Effector memory CD4-positive, alpha-beta T cell (primary cell): Measurements from ENCODE around the gene ATP5F1C.

Source experiments
- DNase-seq, 3 donors: peaks; one replicate each; pipeline ENCODE4 v3.0.0-alpha.2; 2020
- H3K27ac ChIP-seq: 2 replicates; pipeline ENCODE4 v1.7.0; 2013; ENCODE audit warnings: mild to moderate bottlenecking, low read length, moderate library complexity; ENCODE audit not compliant: insufficient read depth, poor library complexity, severe bottlenecking
- H3K27me3 ChIP-seq: replicated peaks from 2 replicates; pipeline ENCODE4 v1.7.0; 2013; ENCODE audit warnings: mild to moderate bottlenecking, low read length; ENCODE audit not compliant: insufficient read depth, control insufficient read depth, poor library complexity, severe bottlenecking
- H3K36me3 ChIP-seq: 2 replicates; pipeline ENCODE4 v1.7.0; 2013; ENCODE audit warnings: mild to moderate bottlenecking, low read length, moderate library complexity; ENCODE audit not compliant: control insufficient read depth, insufficient read depth
- H3K4me1 ChIP-seq: 2 replicates; pipeline ENCODE4 v1.7.0; 2013; ENCODE audit warnings: low read length, mild to moderate bottlenecking; ENCODE audit not compliant: control insufficient read depth, insufficient read depth, poor library complexity, severe bottlenecking
- H3K4me3 ChIP-seq: 2 replicates; pipeline ENCODE4 v1.7.0; 2013; ENCODE audit warnings: low read length, low read depth, mild to moderate bottlenecking; ENCODE audit not compliant: insufficient read depth, poor library complexity, severe bottlenecking
- H3K9me3 ChIP-seq: 2 replicates; pipeline ENCODE4 v1.7.0; 2013; ENCODE audit warnings: mild to moderate bottlenecking, low read length, moderate library complexity; ENCODE audit not compliant: control insufficient read depth

Gene ATP5F1C

GRCh38 chr10:7789390-7789789 lies 1.4 kb downstream of the ATP5F1C start:
- Histone ChIP-seq H3K27ac (peak overlapping the region; percentile 75), H3K4me3 (peak overlapping the region; percentile 91), H3K4me1 (peaks cover 18% of the 10 kb centered on the region)

DNA sequence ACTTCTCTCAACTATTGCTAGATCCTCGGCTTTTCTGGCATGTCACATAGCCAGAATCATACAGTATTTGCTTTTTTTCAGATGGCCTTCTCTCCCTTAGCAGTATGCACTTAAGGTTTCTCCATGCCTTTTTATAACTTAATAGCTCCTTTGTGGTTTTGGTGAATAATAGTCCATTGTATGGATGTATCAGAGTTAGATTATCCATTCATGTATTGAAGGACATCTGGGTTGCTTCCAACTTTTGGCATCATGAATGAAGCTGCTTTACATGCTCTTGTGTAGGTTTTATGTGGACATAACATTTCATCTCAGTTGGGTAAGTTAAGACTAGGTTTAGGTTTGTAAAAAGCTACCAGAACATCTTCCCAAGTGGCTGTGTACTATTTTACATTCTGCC lies 4.6 kb downstream of the ATP5F1C start:
- no peaks in the 10 kb centered on the region for H3K27me3 ChIP-seq
- no peaks in the 10 kb centered on the region for H3K9me3 ChIP-seq
- peaks cover 11% of the 10 kb centered on the region for H3K4me1 ChIP-seq
- H3K27ac ChIP-seq = no peak overlapping the region
- peaks cover 19% of the 10 kb centered on the region for H3K36me3 ChIP-seq
- no peak for DNase-seq
- no peak overlapping the region for H3K4me3 ChIP-seq

More at GRCh38 chr10:7789390-7789789, 1.4 kb downstream of the ATP5F1C start:
- no peak for DNase-seq
- Histone ChIP-seq H3K9me3 (no peaks in the 10 kb centered on the region), H3K36me3 (peaks cover 6% of the 10 kb centered on the region), H3K27me3 (no peaks in the 10 kb centered on the region)

DNA sequence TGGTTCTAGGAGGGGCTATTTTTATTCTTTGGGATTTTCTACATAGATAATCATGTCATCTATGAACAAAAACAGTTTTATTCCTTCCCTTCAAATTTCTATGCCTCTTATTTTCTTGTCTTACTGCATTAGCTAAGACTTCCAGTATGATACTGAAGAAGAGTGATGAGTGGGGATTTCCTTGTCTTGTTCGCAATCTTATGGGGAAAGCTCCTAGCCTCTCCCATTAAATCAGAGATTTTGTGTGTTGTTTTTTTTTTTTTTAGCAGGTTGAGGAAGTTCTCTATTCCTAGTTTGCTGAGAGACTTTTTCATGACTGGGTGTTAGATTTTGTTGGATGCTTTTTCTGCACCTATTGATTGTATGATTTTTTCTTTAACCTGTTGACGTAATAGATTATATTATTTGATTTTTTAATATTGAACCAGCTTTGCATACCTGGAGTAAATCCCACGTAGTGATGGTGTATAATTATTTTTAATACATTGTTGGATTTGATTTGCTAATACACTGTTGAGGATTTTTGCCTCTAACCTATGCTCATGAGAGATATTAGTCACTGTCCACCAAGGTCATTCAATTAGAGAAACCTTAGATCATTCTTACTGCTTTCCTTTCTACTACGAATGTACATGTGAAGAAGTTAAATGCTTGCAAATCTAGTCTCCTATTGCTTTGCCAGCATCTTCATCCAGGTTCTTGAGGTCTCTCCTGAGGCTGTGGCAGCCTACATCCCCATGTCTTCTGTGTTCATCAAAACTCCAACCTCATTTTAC lies 6.5 kb downstream of the ATP5F1C start:
- no peak overlapping the region for H3K27ac ChIP-seq
- DNase-seq = no peak
- H3K9me3 ChIP-seq = no peaks in the 10 kb centered on the region
- H3K4me3 ChIP-seq = no peak overlapping the region
- peaks cover 37% of the 10 kb centered on the region for H3K36me3 ChIP-seq
- no peaks in the 10 kb centered on the region for H3K27me3 ChIP-seq
- H3K4me1 ChIP-seq = peaks cover 2% of the 10 kb centered on the region

DNA sequence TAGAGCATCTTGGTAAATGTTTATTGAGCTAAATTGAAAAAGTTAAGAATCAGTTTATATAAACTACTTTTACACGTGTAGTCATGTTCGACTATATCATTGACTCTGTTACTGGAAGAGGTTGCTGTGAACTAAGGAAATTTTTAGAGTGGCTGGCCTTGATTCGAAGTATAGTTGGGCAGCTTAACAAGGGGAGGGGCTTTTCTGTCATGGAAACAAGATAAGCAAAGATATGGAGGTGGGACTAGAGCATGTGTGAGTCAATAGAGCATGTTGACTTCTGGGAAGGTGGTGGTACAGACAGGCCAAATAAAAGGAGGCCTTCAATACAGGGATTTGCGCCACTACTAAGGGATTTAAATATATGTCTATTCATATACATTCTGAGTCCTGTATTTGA lies 7.6 kb downstream of the ATP5F1C start:
- Histone ChIP-seq H3K27ac (no peak overlapping the region), H3K9me3 (no peaks in the 10 kb centered on the region), H3K4me1 (no peaks in the 10 kb centered on the region), H3K4me3 (no peak overlapping the region), H3K36me3 (peaks cover 44% of the 10 kb centered on the region), H3K27me3 (no peaks in the 10 kb centered on the region)
- no peak for DNase-seq

DNA sequence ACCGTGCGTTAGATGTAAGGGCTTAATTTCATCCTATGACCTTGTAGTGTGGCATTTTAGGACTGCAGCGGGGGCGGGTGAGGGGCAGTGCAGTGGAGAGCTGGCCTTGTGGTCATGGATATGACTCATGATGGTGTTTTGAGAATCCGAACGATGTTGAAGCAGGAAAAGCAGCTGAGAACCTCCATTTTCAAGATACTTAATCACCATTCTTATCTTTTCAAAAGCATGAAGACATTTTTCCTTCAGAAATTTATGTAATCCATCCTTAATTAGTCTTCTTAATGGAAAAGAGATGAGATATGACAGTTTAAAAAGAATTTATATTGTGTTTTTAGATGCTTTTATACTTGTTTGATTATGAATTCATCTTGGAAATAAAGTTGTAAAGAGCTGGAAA lies 9.6 kb downstream of the ATP5F1C start:
- Histone ChIP-seq H3K27me3 (no peaks in the 10 kb centered on the region), H3K27ac (no peak overlapping the region), H3K36me3 (peaks cover 59% of the 10 kb centered on the region), H3K4me1 (no peaks in the 10 kb centered on the region), H3K9me3 (no peaks in the 10 kb centered on the region), H3K4me3 (no peak overlapping the region)
- DNase-seq = no peak

DNA sequence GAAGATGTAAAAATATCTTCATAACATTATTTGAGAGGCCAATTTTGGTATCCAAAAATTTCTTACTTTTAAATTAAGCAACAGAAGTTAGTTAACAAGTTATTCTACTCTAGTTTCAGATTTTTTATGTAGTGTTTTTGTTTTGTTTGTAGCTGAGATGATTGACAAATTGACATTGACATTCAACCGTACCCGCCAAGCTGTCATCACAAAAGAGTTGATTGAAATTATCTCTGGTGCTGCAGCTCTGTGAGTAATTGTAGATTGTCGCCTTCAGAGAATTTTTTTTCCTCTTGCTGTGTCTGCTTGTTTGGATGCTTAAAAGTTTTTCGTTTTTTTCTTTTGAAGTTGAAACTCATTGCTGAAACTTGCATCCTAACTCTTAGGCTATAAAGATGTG lies 14.6 kb downstream of the ATP5F1C start:
- Histone ChIP-seq H3K27ac (no peak overlapping the region), H3K27me3 (no peaks in the 10 kb centered on the region), H3K36me3 (peaks cover 81% of the 10 kb centered on the region), H3K4me1 (no peaks in the 10 kb centered on the region), H3K4me3 (no peak overlapping the region), H3K9me3 (no peaks in the 10 kb centered on the region)
- no peak for DNase-seq

DNA sequence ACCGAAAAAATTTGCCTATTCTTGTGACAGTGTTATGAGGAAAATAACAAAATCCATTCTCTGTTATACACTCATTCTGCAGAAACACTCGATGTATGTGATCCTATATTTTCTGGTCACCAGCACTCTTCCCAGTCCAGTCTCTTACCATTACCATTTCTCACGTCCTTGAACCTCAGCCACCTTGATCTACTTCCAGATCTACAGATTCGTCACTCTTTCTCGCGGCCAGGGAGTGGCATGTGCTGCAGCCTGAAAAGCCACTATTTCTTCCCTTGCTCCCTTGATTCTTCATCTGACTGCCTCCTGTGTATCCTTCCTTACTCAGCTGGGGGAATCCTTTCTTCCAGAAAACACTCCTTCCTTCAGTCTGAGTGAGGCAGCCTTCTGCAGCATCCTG lies 16.2 kb downstream of the ATP5F1C start:
- Histone ChIP-seq H3K4me1 (no peaks in the 10 kb centered on the region), H3K27ac (no peak overlapping the region), H3K36me3 (peaks cover 72% of the 10 kb centered on the region), H3K9me3 (no peaks in the 10 kb centered on the region), H3K4me3 (no peak overlapping the region), H3K27me3 (no peaks in the 10 kb centered on the region)
- DNase-seq = no peak

DNA sequence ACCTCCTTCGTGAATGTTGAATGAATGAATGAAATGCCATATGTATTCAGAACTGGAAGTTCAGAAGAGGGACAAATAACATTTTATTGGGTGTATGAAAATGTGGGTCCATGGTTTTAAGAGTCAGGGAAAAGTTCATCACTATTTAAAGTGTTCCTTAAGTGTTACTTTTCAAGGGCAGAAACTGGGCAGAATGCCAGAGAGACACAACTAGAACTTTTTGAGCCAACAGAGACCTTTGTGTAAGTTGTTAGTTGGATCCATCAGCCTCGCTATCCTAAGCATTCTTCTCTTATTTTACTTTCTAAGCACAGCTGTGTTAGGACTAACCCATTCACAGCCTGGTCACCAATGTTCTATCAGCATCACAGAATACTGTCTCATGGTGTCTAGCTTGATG lies 16.8 kb downstream of the ATP5F1C start:
- no peaks in the 10 kb centered on the region for H3K9me3 ChIP-seq
- H3K4me3 ChIP-seq = no peak overlapping the region
- no peak overlapping the region for H3K27ac ChIP-seq
- no peak for DNase-seq
- H3K36me3 ChIP-seq = peaks cover 67% of the 10 kb centered on the region
- no peaks in the 10 kb centered on the region for H3K27me3 ChIP-seq
- H3K4me1 ChIP-seq = no peaks in the 10 kb centered on the region

DNA sequence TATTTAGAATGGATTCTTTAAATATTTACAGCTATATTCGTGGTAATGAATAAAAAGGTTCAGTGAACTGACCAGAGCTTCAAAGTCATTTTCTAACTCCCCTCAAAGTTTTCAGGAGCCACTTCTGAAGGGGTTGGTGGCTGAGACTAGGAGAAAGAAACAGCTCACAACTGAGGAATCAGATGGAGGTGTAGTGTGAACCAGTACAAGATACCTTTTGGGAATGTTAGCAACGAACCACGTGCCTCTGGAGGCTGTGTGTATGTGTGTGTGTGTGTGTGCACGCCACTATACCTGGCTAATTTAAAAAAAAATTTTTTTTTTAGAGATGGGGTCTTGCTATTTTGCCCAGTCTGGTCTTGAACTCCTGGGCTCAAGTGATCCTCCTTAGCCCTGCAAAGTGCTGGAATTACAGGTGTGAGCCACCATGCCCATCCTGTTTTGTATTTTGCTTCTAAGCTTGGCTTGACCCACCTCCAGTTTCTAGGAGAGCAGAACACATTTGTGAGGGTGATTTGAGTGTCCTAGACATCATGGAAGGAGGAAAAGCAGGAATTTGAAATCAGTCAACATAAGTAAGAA lies 20.8 kb downstream of the ATP5F1C start:
- no peak for DNase-seq
- Histone ChIP-seq H3K36me3 (peaks cover 31% of the 10 kb centered on the region), H3K4me1 (no peaks in the 10 kb centered on the region), H3K9me3 (no peaks in the 10 kb centered on the region), H3K27ac (no peak overlapping the region), H3K4me3 (no peak overlapping the region), H3K27me3 (no peaks in the 10 kb centered on the region)

- Histone ChIP-seq H3K4me3 (no peak overlapping the region), H3K9me3 (no peaks in the 10 kb centered on the region), H3K36me3 (peaks cover 16% of the 10 kb centered on the region), H3K27me3 (no peaks in the 10 kb centered on the region), H3K4me1 (no peaks in the 10 kb centered on the region), H3K27ac (no peak overlapping the region)
- no peak for DNase-seq
Observed at GRCh38 chr10:7810443-7810842, 22.5 kb downstream of the ATP5F1C start.
